ENCODE measurements around the gene MEIOC.
A peak's percentile ranks its signal among the peaks of the same experiment; 100 is the strongest.
"Not testable (repeated sequence)": the region's sequence is repeated elsewhere in the genome, so short reads cannot be mapped to it uniquely, and the experiment has no call there.

The MEIOC gene

DNA sequence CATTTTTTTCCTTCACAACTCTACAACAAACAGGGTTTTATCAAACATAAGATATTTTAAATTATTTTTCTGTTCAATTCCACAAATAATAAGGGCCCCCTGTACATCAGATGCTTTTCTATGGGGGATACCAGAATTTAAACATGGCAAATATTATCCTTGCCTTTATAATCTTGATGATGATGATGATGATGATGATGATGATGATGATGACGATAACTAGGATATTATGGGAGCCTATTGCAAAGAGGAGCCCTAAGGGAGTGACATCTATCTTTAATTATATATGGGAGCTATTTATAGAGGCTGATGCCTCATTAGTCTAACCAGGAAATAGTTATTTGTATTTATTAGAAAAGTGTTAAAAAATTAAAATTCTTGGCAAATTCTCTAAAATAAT, 6.8 kb downstream of the MEIOC start:
- TF ChIP-seq, protein P1, sequence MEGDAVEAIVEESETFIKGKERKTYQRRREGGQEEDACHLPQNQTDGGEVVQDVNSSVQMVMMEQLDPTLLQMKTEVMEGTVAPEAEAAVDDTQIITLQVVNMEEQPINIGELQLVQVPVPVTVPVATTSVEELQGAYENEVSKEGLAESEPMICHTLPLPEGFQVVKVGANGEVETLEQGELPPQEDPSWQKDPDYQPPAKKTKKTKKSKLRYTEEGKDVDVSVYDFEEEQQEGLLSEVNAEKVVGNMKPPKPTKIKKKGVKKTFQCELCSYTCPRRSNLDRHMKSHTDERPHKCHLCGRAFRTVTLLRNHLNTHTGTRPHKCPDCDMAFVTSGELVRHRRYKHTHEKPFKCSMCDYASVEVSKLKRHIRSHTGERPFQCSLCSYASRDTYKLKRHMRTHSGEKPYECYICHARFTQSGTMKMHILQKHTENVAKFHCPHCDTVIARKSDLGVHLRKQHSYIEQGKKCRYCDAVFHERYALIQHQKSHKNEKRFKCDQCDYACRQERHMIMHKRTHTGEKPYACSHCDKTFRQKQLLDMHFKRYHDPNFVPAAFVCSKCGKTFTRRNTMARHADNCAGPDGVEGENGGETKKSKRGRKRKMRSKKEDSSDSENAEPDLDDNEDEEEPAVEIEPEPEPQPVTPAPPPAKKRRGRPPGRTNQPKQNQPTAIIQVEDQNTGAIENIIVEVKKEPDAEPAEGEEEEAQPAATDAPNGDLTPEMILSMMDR (IDR thresholded peaks at IDR 0.05; ENCODE audit: low read depth, low read length): no peak
- no peak overlapping the region for H3K4me3 ChIP-seq (replicated peaks in 1 of 2; ENCODE audit: low read depth in 2 of 2, low read length in 2 of 2)
- no peak for DNase-seq (ENCODE audit: low read depth in 2 of 2)

DNA sequence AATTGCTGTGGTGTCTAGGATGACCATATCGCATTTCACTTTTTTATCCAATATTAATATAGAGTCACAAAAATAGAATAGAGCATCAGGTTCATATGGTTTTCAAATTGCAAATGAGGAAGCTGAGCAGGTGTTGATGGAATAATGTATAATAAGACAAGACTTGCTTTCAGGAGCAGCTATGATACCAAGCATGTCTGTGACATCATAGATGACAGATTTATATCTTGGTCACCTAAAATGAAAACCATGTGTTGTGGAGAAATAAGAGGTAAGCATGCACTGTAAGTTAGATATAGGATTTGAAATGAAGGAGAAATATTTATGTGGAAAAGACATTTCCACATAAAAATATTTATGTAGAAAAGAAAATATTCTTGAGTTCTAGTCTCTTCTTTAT, 8.6 kb downstream of the MEIOC start:
- no peak for DNase-seq (ENCODE audit: low read depth in 2 of 2)
- TF ChIP-seq, protein P1 (IDR thresholded peaks at IDR 0.05; ENCODE audit: low read depth, low read length): no peak
- no peak overlapping the region for H3K4me3 ChIP-seq (replicated peaks in 1 of 2; ENCODE audit: low read depth in 2 of 2, low read length in 2 of 2)

DNA sequence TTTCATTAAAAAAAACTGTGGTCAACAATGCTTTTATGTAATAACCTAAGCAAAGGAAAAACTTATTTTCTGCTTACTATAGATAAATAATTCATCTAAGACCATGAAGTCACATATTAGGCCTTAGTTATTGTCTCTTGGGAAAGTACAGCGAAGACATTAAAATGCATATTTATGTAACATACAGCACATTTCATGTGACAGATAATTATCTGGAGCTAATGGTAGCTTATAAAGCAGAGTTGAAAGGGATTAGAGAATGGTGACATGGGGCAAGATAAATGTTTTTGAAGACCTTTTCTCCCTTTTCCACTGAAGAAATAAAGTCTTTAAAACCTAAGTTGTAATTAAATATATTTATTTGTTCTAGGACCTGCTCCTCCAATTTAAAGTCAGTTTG, 9.7 kb downstream of the MEIOC start:
- H3K4me3 ChIP-seq (replicated peaks in 1 of 2; ENCODE audit: low read depth in 2 of 2, low read length in 2 of 2): no peak overlapping the region
- DNase-seq (ENCODE audit: low read depth in 2 of 2): no peak
- TF ChIP-seq, protein P1 (IDR thresholded peaks at IDR 0.05; ENCODE audit: low read depth, low read length): no peak

DNA sequence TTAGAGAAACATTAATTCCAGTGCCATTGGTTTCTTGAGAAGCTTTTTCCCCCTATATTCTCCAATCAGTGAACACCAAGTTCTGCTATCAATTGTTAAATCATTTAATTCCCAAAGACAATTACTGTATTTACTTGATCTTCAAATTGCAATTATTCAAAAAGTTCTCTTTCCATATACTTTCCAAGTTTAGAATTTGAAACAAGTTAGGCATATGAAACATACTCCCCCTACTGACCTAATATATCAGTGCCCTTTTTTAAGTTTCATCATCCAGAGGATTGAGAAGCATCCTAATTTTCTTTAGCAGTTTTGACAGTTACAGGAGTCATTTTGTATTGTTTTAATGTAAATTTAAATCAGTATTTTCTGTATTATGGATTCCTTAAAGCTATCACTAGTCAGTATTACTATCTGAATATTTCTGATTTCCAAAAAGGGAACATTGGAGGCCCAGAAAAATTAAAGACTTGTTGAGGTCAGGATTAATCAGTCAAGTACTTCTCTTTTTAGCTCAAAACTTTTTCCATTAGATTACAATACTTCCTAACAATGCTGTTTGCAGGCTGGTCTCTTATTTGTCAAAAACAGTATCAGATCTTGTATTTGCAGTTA, 16.3 kb downstream of the MEIOC start:
- TF ChIP-seq, protein P1 (IDR thresholded peaks at IDR 0.05; ENCODE audit: low read depth, low read length): peak; percentile 68
- H3K4me3 ChIP-seq (replicated peaks in 1 of 2; ENCODE audit: low read depth in 2 of 2, low read length in 2 of 2): no peak overlapping the region
- DNase-seq (ENCODE audit: low read depth in 2 of 2): peak; percentile 53 to 55

DNA sequence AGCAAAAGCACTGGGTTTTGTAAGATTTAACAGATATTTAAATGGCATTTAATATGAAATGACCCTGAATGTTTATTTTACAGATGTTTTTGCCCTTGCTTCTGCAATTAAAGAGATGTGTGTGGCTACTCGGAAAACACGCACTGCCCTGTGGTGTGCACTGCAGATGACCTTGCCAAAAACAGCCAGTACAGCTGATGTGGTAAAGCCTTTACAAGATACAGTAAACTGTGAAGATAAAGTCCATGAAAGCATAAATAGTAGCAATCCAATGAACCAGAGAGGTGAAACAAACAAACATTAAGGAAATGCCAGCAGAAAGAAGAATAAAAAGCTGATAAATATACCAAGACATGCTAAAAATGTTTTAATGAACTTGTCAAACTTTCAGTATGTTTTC, 17.6 kb downstream of the MEIOC start:
- no peak for DNase-seq (ENCODE audit: low read depth in 2 of 2)
- H3K4me3 ChIP-seq (replicated peaks in 1 of 2; ENCODE audit: low read depth in 2 of 2, low read length in 2 of 2): no peak overlapping the region
- TF ChIP-seq, protein P1 (IDR thresholded peaks at IDR 0.05; ENCODE audit: low read depth, low read length): no peak

DNA sequence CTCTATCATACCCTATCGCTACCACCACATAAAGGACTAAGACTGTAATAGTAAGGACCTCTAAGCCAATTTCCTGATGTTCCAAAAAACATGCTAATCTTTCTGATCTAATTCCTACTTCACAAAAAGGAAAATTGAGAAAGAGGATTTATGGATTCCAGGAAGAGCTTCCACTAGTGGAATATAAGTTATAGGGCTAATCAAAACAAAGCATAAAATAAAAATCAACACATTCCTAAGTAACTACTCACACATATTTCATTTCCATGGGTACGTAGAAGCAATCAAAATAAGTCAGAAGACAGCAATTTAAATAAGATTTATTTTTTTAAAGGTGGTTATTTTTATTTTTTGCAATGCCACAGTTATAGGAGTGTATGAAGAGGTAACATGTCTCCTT, 20.9 kb downstream of the MEIOC start:
- TF ChIP-seq, protein P1 (IDR thresholded peaks at IDR 0.05; ENCODE audit: low read depth, low read length): no peak
- H3K4me3 ChIP-seq (replicated peaks in 1 of 2; ENCODE audit: low read depth in 2 of 2, low read length in 2 of 2): no peak overlapping the region
- peak; percentile 34 to 39 for DNase-seq (ENCODE audit: low read depth in 2 of 2)

DNA sequence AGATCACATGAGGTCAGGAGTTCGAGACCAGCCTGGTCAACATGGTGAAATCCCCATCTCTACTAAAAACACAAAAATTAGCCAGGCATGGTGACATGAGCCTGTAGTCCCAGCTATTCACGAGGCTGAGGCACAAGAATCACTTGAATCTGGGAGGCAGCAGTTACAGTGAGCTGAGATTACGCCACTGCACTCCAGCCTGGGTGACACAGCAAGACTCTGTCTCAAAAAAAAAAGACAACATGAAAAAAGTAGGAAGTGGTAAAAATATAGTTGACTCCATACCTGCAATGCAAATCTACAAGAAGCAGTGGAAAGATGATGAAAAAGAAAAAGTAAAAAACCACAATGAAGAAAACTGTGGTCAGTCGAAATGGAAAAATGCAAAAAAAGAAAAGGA, 27.0 kb downstream of the MEIOC start:
- not testable (repeated sequence) for H3K4me3 ChIP-seq (replicated peaks in 1 of 2; ENCODE audit: low read depth in 2 of 2, low read length in 2 of 2); DNase-seq (ENCODE audit: low read depth in 2 of 2)
